Trophoblast cell (in vitro differentiated cells and primary cell): ENCODE data around the gene FDXACB1.

Source experiments
- DNase-seq, 2 donors: peaks; one replicate each; pipeline ENCODE4 v3.0.0-alpha.2; 2016
- H2AFZ ChIP-seq: 2 replicates; pipeline ENCODE4 v1.6.1; 2013; ENCODE audit warnings: low read length, moderate library complexity, mild to moderate bottlenecking; ENCODE audit not compliant: insufficient read depth, poor library complexity
- H2AK5ac ChIP-seq: 2 replicates; pipeline ENCODE4 v1.6.1; 2013; ENCODE audit warnings: mild to moderate bottlenecking, low read length
- H2BK120ac ChIP-seq: 2 replicates; pipeline ENCODE4 v1.6.1; 2013; ENCODE audit warnings: low read length, mild to moderate bottlenecking, moderate library complexity; ENCODE audit not compliant: insufficient read depth, poor library complexity
- H2BK12ac ChIP-seq: 2 replicates; pipeline ENCODE4 v1.6.1; 2013; ENCODE audit warnings: mild to moderate bottlenecking, low read length, moderate library complexity
- H2BK5ac ChIP-seq: 2 replicates; pipeline ENCODE4 v1.6.1; 2013; ENCODE audit warnings: low read length, low read depth, moderate library complexity, mild to moderate bottlenecking; ENCODE audit not compliant: poor library complexity
- H3K14ac ChIP-seq: 2 replicates; pipeline ENCODE4 v1.6.1; 2013; ENCODE audit warnings: mild to moderate bottlenecking, low read length
- H3K18ac ChIP-seq: 2 replicates; pipeline ENCODE4 v1.6.1; 2013; ENCODE audit warnings: mild to moderate bottlenecking, low read length
- H3K23ac ChIP-seq: 2 replicates; pipeline ENCODE4 v1.6.1; 2013; ENCODE audit warnings: low read length
- H3K27ac ChIP-seq: 2 replicates; pipeline ENCODE4 v1.5.1; 2013; ENCODE audit warnings: low read depth, mild to moderate bottlenecking, inconsistent platforms, low read length, moderate library complexity
- H3K27me3 ChIP-seq: 2 replicates; pipeline ENCODE4 v1.6.1; 2013; ENCODE audit warnings: inconsistent platforms, mild to moderate bottlenecking, low read length, moderate library complexity; ENCODE audit not compliant: insufficient read depth
- H3K36me3 ChIP-seq, 2 experiments: 1 replicate in 1 of 2; 2 replicates in 1 of 2; pipeline ENCODE4 v1.6.1; 2013; ENCODE audit warnings: low read length in 2 of 2, mild to moderate bottlenecking in 2 of 2, moderate library complexity in 1 of 2; ENCODE audit not compliant: insufficient read depth in 2 of 2, control insufficient read depth in 1 of 2
- H3K4ac ChIP-seq: 2 replicates; pipeline ENCODE4 v1.6.1; 2013; ENCODE audit warnings: low read depth, mild to moderate bottlenecking, low read length, moderate library complexity
- H3K4me1 ChIP-seq, 2 experiments: 1 replicate in 1 of 2; 2 replicates in 1 of 2; pipeline ENCODE4 v1.6.1; 2013; ENCODE audit warnings: low read length in 2 of 2, mild to moderate bottlenecking in 2 of 2, moderate library complexity in 1 of 2; ENCODE audit not compliant: insufficient read depth in 2 of 2, control insufficient read depth in 1 of 2
- H3K4me2 ChIP-seq: 2 replicates; pipeline ENCODE4 v1.6.1; 2013; ENCODE audit warnings: inconsistent platforms, mild to moderate bottlenecking, low read length, moderate library complexity
- H3K4me3 ChIP-seq: 2 replicates; pipeline ENCODE4 v1.5.1; 2013; ENCODE audit warnings: mild to moderate bottlenecking, low read depth, low read length, inconsistent platforms
- H3K79me1 ChIP-seq: one replicate; pipeline ENCODE4 v1.6.1; 2013; ENCODE audit warnings: low read length
- H3K79me2 ChIP-seq: 2 replicates; pipeline ENCODE4 v1.6.1; 2013; ENCODE audit warnings: low read length, mild to moderate bottlenecking; ENCODE audit not compliant: control insufficient read depth, insufficient read depth, poor library complexity
- H3K9ac ChIP-seq: 2 replicates; pipeline ENCODE4 v1.6.1; 2013; ENCODE audit warnings: mild to moderate bottlenecking, low read length
- H3K9me3 ChIP-seq: 2 replicates; pipeline ENCODE4 v1.6.1; 2013; ENCODE audit warnings: low read depth, mild to moderate bottlenecking, control low read depth, inconsistent platforms, low read length; ENCODE audit not compliant: insufficient read depth
- H4K12ac ChIP-seq: 2 replicates; pipeline ENCODE4 v1.6.1; 2013; ENCODE audit warnings: low read depth, mild to moderate bottlenecking, low read length, moderate library complexity
- H4K8ac ChIP-seq: 2 replicates; pipeline ENCODE4 v1.6.1; 2013; ENCODE audit warnings: low read depth, mild to moderate bottlenecking, low read length, moderate library complexity
- H4K91ac ChIP-seq: one replicate; pipeline ENCODE4 v1.6.1; 2013; ENCODE audit warnings: low read depth, mild to moderate bottlenecking, low read length, moderate library complexity
- WGBS: extraction: QIAGEN DNeasy Blood & Tissue Kit; methylation state at CpG from one replicate; pipeline ENCODE4 v1.1.7; 2013; ENCODE audit warnings: missing lambda C conversion rate; ENCODE audit not compliant: insufficient read length, insufficient coverage; ENCODE audit errors: extremely low coverage; 5-methylcytosine and 5-hydroxymethylcytosine counted together

Gene FDXACB1

DNA sequence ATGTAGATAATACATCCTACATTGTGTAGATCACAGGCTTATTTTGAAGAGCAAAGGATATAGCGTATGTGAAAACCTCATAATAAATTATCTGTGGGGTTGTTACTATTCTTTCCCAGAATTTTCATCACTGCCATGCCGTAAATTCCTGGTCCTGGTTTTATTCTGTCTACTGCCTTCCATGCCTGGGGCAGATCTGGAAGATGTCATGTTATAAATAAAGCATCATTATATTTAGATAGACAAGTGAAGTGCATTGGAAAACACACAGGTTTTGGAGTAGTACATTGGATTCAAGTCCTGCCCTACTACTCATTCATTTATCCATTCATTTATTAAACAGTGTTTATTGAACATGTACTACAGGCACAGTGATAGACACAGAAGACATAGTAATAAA lies 41.9 kb upstream of the FDXACB1 start:
- H3K4me3 ChIP-seq = no peak overlapping the region
- H2AFZ ChIP-seq = no peak overlapping the region
- H4K91ac ChIP-seq = no peak overlapping the region
- H3K4me2 ChIP-seq = no peak overlapping the region
- no peak overlapping the region for H3K18ac ChIP-seq
- H4K12ac ChIP-seq = no peak overlapping the region
- no CpG with 5 or more reads among the region's 2 CpGs for WGBS
- H3K36me3 ChIP-seq = no peaks in the 10 kb centered on the region
- H2BK5ac ChIP-seq = no peak overlapping the region
- H3K14ac ChIP-seq = no peak overlapping the region
- H3K9me3 ChIP-seq = peaks cover 2% of the 10 kb centered on the region
- no peak overlapping the region for H3K27ac ChIP-seq
- H2BK12ac ChIP-seq = no peak overlapping the region
- H3K27me3 ChIP-seq = no peaks in the 10 kb centered on the region
- H3K79me2 ChIP-seq = peaks cover 2% of the 10 kb centered on the region
- H3K79me1 ChIP-seq = peaks cover 8% of the 10 kb centered on the region
- H3K4ac ChIP-seq = no peak overlapping the region
- H3K9ac ChIP-seq = no peak overlapping the region
- no peak for DNase-seq
- no peak overlapping the region for H3K23ac ChIP-seq
- no peak overlapping the region for H2BK120ac ChIP-seq
- no peak overlapping the region for H4K8ac ChIP-seq
- H2AK5ac ChIP-seq = no peak overlapping the region
- peaks cover 12 to 15% of the 10 kb centered on the region in 2 experiments for H3K4me1 ChIP-seq

DNA sequence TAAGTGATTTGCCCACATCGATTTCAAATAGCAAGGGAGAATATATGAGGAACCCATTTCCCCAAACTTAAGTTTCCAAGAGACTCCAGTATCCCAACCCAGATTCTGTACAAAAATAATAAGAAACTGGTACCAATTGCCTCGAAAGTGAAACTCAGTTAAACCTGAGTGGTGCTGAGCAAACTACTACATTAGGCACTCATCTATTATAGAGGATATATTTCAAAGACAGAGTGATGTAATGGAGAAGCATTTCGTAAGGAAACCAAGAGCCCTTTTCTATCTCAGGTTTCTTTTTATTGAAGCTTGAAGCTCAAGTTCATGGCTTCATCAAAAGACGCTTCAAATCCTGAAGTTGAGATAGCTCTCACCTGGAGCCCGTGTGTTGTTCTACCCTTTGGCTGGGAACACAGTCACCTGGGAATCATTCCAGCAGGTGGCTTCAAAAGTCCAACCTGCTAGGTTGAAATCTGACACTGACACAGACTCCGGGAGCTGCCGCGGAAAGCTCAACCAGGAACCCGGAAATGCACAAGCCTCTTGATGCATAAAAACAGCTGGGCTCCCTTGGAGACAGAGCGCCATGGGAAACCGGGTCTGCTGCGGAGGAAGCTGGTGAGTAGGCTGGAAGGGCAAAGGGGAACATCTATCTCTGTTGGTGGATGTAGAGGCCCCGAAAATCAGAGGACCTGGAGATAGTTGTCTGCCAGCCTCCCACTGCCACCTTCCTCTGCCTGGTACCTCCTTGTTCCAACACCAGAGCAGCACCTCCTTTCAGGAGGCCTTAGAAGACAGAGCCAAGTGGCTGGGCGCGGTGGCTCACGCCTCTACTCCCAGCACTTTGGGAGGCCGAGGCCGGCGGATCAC lies 39.7 kb upstream of the FDXACB1 start, which contains the start of gene C11orf52:
TSS of gene C11orf52 (plus strand) at position 524 of the 867 bp plus-strand sequence. CDS start at position 584, 60 bp downstream.
- Histone ChIP-seq H4K12ac (peak within 1 kb of the TSS; percentile 96), H3K4ac (peak within 1 kb of the TSS; percentile 89), H2AFZ (peak within 1 kb of the TSS; percentile 98), H3K27ac (peak within 1 kb of the TSS; percentile 33), H3K4me2 (peak within 1 kb of the TSS; percentile 61), H3K79me2 (peaks cover 2% of the 10 kb centered on the region), H3K27me3 (no peaks in the 10 kb centered on the region), H3K18ac (peak within 1 kb of the TSS; percentile 95), H3K9ac (peak within 1 kb of the TSS; percentile 13), H2AK5ac (peak within 1 kb of the TSS; percentile 99), H3K23ac (no peak within 1 kb of the TSS), H2BK12ac (peak within 1 kb of the TSS; percentile 87), H3K79me1 (peaks cover 5% of the 10 kb centered on the region), H4K91ac (peak within 1 kb of the TSS; percentile 97), H3K36me3 (no peaks in the 10 kb centered on the region), H4K8ac (peak within 1 kb of the TSS; percentile 100), H3K14ac (peak within 1 kb of the TSS; percentile 96), H3K4me1 (peaks cover 6 to 7% of the 10 kb centered on the region in 2 experiments), H3K4me3 (no peak within 1 kb of the TSS), H2BK5ac (peak within 1 kb of the TSS; percentile 77), H2BK120ac (peak within 1 kb of the TSS; percentile 82), H3K9me3 (no peaks in the 10 kb centered on the region)
- no CpG with 5 or more reads among the region's 19 CpGs for WGBS
- DNase-seq = peak; percentile 96

GRCh38 chr11:111917788-111918187 lies 38.8 kb upstream of the FDXACB1 start:
- H3K9ac ChIP-seq = peak overlapping the region; percentile 13
- H3K4ac ChIP-seq = no peak overlapping the region
- H3K4me3 ChIP-seq = no peak overlapping the region
- H4K8ac ChIP-seq = no peak overlapping the region
- no peak overlapping the region for H2BK5ac ChIP-seq
- H2AFZ ChIP-seq = no peak overlapping the region
- H4K91ac ChIP-seq = no peak overlapping the region
- H3K36me3 ChIP-seq = no peaks in the 10 kb centered on the region
- H3K9me3 ChIP-seq = peaks cover 2% of the 10 kb centered on the region
- no peak overlapping the region for H3K27ac ChIP-seq
- H3K79me1 ChIP-seq = peaks cover 4% of the 10 kb centered on the region
- peaks cover 3 to 4% of the 10 kb centered on the region in 2 experiments for H3K4me1 ChIP-seq
- no peak overlapping the region for H3K4me2 ChIP-seq
- DNase-seq = no peak
- no peak overlapping the region for H4K12ac ChIP-seq
- H3K18ac ChIP-seq = no peak overlapping the region
- no peak overlapping the region for H2AK5ac ChIP-seq
- H3K23ac ChIP-seq = no peak overlapping the region
- no CpG with 5 or more reads among the region's 3 CpGs for WGBS
- no peak overlapping the region for H3K14ac ChIP-seq
- no peak overlapping the region for H2BK12ac ChIP-seq
- H3K79me2 ChIP-seq = peaks cover 2% of the 10 kb centered on the region
- H2BK120ac ChIP-seq = no peak overlapping the region
- H3K27me3 ChIP-seq = no peaks in the 10 kb centered on the region

- H2BK5ac ChIP-seq = no peak overlapping the region
- H3K9me3 ChIP-seq = peaks cover 2% of the 10 kb centered on the region
- no CpG with 5 or more reads among the region's 2 CpGs for WGBS
- H2BK120ac ChIP-seq = no peak overlapping the region
- no peak overlapping the region for H4K12ac ChIP-seq
- no peak overlapping the region for H3K4me3 ChIP-seq
- H2AK5ac ChIP-seq = no peak overlapping the region
- H3K4ac ChIP-seq = no peak overlapping the region
- H3K23ac ChIP-seq = no peak overlapping the region
- no peaks in the 10 kb centered on the region for H3K36me3 ChIP-seq
- no peak overlapping the region for H3K18ac ChIP-seq
- no peak overlapping the region for H3K27ac ChIP-seq
- no peak overlapping the region for H4K91ac ChIP-seq
- no peak overlapping the region for H3K9ac ChIP-seq
- no peak overlapping the region for H2AFZ ChIP-seq
- H3K14ac ChIP-seq = no peak overlapping the region
- peaks cover 2% of the 10 kb centered on the region for H3K79me2 ChIP-seq
- H3K4me2 ChIP-seq = no peak overlapping the region
- no peaks in the 10 kb centered on the region for H3K27me3 ChIP-seq
- H2BK12ac ChIP-seq = no peak overlapping the region
- peaks cover 4% of the 10 kb centered on the region for H3K79me1 ChIP-seq
- H3K4me1 ChIP-seq = peaks cover 3 to 4% of the 10 kb centered on the region in 2 experiments
- DNase-seq = no peak
- no peak overlapping the region for H4K8ac ChIP-seq
Measured at GRCh38 chr11:111917312-111917711, 38.3 kb upstream of the FDXACB1 start.
